Retina (tissue), 1 donor: ENCODE results near the gene RUFY1.
"Not testable (repeated sequence)": the region's sequence is repeated elsewhere in the genome, so short reads cannot be mapped to it uniquely, and the experiment has no call there.

Experiments
- DNase-seq: peaks from one replicate; pipeline ENCODE4 v3.0.0-alpha.2; 2016

The RUFY1 gene

GRCh38 chr5:179536676-179537075, 13.7 kb upstream of the RUFY1 start:
- DNase-seq: no peak

- no peak for DNase-seq
Measured at GRCh38 chr5:179542170-179542569, 8.2 kb upstream of the RUFY1 start.

DNA sequence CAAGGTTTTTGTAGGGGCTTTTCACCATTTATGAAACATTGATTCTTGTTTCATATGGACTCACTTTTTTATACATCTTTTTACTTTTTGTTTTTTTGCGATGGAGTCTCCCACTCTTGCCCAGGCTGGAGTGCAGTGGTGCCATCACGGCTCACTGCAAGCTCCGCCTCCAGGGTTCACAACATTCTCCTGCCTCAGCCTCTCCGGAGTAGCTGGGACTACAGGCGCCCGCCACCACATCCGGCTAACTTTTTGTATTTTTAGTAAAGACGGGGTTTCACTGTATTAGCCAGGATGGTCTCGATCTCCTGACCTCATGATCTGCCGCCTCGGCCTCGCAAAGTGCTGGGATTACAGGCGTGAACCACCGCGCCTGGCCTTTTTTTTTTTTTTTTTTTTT, 7.1 kb upstream of the RUFY1 start:
- not testable (repeated sequence) for DNase-seq

DNA sequence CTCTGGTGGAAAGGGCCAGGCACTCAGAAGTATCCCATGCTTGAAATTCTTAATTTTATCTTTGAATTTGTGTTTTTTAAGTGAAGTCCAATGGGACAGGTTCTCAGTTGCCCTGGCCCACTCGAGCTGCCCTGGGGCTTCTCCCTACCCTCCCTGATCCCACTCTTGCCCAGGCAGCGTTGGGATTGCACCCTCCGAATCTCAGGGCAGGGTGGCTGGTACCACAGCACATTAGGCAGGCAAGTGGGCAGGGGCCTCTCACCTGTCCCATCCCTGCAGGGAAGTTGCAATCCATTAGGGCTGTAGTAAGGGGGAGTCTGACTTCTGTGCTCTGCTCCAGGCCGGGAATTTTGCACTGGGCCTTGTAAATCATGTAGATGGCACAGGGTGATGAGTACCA, 2.7 kb downstream of the RUFY1 start:
- DNase-seq: no peak

DNA sequence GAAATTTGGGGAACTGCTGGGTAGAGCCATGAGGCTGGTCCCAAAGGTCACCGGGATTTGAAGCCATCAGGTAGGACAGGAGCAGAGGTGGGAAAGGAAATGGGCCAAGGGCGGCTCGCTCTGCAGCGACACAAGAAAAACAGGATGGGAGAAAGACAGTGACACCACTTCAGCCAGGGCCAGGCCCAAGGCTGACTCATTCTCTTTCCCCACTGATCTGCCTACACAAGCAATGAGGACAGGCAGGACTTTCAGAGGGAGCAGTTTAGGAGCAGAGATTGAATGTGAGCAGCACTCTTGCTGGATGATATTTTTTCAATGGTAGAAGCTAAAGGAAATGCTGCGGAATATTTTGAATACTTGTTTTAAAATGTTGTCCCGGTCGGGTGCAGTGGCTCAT, 3.5 kb downstream of the RUFY1 start:
- DNase-seq: no peak

DNA sequence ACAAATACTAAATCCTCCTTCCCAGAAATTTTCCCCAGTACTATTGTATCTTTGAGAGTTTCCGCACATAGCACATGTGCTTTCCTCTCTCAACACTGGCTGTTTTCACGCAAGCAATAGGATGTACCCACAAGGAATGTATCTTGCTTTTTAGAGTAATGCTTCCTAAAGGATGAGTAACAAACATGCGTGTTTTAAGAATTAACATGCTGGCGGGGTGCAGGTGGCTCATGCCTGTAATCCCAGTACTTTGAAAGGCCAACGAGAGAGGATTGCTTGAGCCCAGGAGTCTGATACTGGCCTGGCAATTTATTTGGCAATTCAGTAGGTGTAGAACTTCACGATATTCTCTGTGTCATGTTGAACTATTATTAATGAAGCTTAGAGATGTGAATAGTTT, 4.6 kb downstream of the RUFY1 start:
- no peak for DNase-seq

DNA sequence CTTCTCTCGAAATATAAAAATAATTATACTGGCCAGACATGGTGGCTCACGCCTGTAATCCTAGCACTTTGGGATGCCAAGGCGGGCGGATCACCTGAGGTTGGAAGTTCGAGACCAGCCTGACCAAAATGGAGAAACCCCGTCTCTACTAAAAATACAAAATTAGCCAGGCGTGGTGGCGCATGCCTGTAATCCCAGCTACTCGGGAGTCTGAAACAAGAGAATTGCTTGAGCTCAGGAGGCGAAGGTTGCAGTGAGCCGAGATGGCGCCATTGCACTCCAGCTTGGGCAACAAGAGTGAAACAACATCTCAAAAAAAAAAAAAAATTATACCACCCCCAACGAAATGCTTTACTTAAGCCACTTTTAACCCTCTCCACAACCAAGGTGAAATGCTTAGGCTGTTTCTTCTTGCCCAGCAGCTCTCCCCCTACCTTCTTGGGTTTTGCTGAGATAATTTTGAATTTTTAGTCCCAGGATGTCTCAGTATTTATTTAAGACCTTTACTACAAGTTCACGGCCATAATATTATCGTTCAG, 8.0 kb downstream of the RUFY1 start:
- DNase-seq: peak; percentile 6

GRCh38 chr5:179558932-179559283, 8.6 kb downstream of the RUFY1 start:
- no peak for DNase-seq

- DNase-seq: peak; percentile 95
Measured at GRCh38 chr5:179559284-179560252, 9.2 kb downstream of the RUFY1 start.

DNA sequence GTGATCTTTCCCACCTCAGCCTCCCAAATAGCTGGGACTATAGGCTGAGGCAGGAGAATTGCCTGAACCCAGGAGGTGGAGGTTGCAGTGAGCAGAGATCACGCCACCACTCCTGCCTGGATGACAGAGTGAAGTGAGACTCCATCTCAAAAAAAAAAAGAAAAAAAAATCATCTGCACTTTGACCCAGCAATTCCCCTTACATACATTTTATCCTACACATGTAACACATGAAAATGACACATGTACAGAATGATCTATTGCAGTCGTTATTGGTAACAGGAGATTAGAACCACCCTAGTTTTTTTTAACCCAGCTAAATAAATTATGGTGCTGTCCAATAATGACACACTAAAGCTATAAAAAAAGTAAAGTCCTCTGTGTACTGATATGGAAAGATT, 14.2 kb downstream of the RUFY1 start:
- no peak for DNase-seq

DNA sequence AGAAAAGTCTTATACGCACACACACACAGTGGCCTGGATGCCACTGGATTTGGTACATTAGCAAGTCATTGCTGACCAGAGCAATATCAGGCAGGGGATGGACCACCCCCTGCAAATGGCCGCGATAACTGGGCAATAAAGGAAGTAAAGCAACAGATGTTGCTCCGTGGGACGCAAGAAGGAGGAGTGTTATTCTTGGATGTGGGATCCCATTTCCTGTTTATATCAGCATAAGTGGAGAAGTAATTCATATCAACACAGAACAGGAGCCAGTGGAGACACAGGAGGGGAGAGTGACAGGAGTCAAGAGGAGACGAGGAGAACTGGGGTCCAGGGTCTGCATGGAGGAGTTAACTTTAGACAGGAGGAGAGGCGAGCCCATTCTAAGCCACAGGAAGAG, 18.4 kb downstream of the RUFY1 start:
- no peak for DNase-seq

GRCh38 chr5:179572386-179572785, 22.0 kb downstream of the RUFY1 start:
- no peak for DNase-seq

- DNase-seq: no peak
Measured at GRCh38 chr5:179577286-179577960, 27.1 kb downstream of the RUFY1 start.

DNA sequence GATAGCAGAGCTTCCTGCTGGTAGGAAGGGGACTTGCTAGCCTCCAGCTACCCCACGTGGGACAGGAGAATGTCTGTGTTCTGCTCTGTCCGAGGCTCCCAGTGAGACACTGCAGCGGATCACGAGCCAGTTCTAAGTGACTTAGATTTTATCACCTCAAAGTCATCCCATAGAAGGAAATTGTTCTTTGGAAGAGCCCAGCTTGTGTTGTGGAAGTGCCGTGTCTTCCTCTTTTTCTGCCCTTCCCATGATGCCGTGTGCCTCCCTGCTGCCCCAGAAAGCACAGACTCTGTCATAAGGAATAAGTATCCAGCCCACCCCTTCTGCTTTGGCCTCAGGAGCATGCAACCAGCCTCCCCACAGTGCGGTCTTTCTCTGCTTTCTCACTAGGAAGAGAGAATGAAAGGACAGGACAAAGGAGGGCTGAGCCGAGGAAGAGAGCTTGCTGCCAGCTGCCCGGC, 35.6 kb downstream of the RUFY1 start:
- peak; percentile 68 for DNase-seq

GRCh38 chr5:179588166-179588565, 37.8 kb downstream of the RUFY1 start:
- DNase-seq: no peak

- DNase-seq: no peak
Measured at GRCh38 chr5:179595916-179596315, 45.6 kb downstream of the RUFY1 start.

- DNase-seq: no peak
Measured at GRCh38 chr5:179596421-179596820, 46.1 kb downstream of the RUFY1 start.

- no peak for DNase-seq
Measured at GRCh38 chr5:179599100-179599499, 48.7 kb downstream of the RUFY1 start.

DNA sequence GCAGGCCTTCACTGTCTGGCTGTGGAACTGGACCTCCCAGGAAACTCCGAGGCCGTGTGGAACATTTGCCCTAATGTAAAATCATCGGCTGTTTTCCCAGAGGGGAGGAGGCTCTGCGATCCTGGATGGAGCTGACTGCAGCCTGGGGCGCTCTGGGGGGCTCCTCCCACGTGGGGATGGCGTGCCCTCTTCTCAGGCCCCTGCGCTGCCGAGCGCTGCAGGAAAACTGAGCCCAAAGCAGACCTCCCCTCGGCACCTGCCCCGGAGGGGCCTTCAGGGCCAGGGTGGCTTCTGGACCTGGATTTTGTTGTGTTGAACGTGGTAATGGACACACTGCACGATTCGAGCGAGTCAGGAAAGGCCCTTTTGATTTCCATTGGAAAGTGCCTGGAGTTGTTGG, 49.2 kb downstream of the RUFY1 start:
- no peak for DNase-seq

DNA sequence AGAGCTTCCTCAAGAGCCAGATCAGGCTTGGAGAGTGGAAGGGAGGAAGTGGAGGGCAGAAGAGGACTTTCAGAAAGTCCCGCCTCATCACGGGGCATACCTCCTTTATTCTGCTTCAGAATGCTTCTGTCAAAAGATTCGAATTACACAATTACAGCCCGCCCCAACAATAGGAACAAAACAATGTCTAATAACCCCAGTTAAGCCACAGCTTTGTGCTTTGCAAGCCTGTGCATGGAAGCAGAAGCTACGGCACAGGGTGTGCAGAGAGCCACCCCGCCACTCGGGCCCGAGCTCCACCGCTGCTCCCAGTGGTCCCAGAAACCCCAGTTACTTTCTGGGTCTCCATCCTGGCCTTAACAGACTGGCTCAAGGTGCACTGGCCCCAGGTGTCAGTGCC, 49.6 kb downstream of the RUFY1 start:
- DNase-seq: no peak

- no peak for DNase-seq
Measured at GRCh38 chr5:179601871-179602625, 51.7 kb downstream of the RUFY1 start.

DNA sequence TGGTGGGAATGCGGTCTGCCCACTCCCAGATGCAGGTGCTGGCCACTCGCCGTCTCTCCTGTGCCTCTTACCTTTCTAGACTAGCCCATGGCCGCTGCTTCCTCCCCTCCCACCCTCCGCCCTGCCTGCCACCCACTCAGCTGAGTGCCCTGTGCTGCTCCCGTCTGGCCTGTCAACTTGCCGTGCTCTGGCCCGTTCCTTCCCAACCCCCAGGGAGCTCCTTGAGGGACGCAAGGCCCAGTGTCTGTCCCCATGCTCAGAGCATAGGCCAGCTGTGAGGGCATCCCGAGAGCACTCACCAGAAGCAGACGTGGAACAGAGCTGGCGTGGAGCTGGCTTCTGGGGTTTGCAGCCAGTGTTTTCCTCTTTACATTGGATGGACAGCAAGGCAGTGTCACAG, 53.0 kb downstream of the RUFY1 start:
- DNase-seq: no peak
